ENCODE results near the gene ZNF441.
"Not testable (repeated sequence)": the region's sequence is repeated elsewhere in the genome, so short reads cannot be mapped to it uniquely, and the experiment has no call there.

The ZNF441 gene

DNA sequence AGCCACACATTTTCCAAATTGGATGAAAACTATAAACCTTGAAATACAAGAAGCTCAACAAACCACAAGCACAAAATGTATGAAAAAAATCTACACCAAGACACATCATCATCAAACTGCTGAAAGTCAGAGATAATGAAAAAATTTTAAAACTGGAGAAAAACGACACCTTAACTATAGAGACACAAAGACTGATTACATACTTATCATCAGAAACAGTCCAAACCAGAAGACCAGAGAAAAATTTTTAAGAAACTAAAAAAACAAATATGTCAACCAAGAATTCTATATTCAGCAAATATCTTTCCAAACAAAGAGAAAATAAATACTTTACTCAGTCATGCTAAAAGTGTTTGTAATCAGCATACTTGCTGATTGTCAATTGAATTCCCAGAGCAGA is 19.5 kb upstream of the ZNF441 start:
- Histone ChIP-seq H3K27me3 (ENCODE audit: control insufficient read depth, insufficient read depth, low read length) (no peaks in the 10 kb centered on the region), H3K27ac (ENCODE audit: low read length) (no peak overlapping the region), H3K4me3 (ENCODE audit: low read length) (no peak overlapping the region), H3K9me3 (ENCODE audit: control insufficient read depth, insufficient read depth, low read length) (no peaks in the 10 kb centered on the region), H3K4me1 (ENCODE audit: control insufficient read depth, insufficient read depth, low read length) (no peaks in the 10 kb centered on the region), H3K36me3 (ENCODE audit: control insufficient read depth, insufficient read depth, low read length) (no peaks in the 10 kb centered on the region)
- WGBS (ENCODE audit: insufficient coverage, insufficient read length) = no CpG with 5 or more reads among the region's 1 CpG
- DNase-seq (ENCODE audit: low read depth, low spot score) = no peak

GRCh38 chr19:11749751-11750150 is 17.0 kb upstream of the ZNF441 start:
- Histone ChIP-seq H3K4me1 (ENCODE audit: control insufficient read depth, insufficient read depth, low read length) (no peaks in the 10 kb centered on the region), H3K27ac (ENCODE audit: low read length) (no peak overlapping the region), H3K4me3 (ENCODE audit: low read length) (no peak overlapping the region), H3K27me3 (ENCODE audit: control insufficient read depth, insufficient read depth, low read length) (no peaks in the 10 kb centered on the region), H3K36me3 (ENCODE audit: control insufficient read depth, insufficient read depth, low read length) (no peaks in the 10 kb centered on the region), H3K9me3 (ENCODE audit: control insufficient read depth, insufficient read depth, low read length) (no peaks in the 10 kb centered on the region)
- WGBS (ENCODE audit: insufficient coverage, insufficient read length) = no CpG with 5 or more reads among the region's 2 CpGs
- no peak for DNase-seq (ENCODE audit: low read depth, low spot score)

DNA sequence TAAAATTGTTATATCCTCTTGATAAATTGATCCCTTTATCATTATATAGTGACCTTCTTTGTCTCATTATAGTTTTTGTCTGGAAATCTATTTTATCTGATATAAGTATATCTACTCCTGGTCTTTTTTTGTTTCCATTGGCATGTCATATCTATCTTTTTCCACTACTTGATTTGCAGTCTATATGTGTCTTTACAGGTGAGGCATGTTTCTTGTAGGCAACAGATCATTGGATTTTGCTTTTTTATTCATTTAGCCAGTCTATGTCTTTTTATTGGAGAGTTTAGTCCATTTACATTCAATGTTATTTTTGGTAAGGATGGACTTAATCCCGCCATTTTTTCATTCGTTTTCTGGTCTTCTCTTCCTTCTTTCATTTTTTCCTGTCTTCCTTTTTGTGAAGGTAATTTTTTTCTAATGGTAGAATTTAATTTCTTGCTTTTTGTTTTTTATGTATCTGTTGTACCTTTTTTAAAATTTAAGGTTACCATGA is 14.5 kb upstream of the ZNF441 start:
- Histone ChIP-seq H3K27ac (ENCODE audit: low read length) (no peak overlapping the region), H3K27me3 (ENCODE audit: control insufficient read depth, insufficient read depth, low read length) (no peaks in the 10 kb centered on the region), H3K36me3 (ENCODE audit: control insufficient read depth, insufficient read depth, low read length) (no peaks in the 10 kb centered on the region), H3K9me3 (ENCODE audit: control insufficient read depth, insufficient read depth, low read length) (no peaks in the 10 kb centered on the region; the same call in 1 of the 2 replicates), H3K4me3 (ENCODE audit: low read length) (no peak overlapping the region), H3K4me1 (ENCODE audit: control insufficient read depth, insufficient read depth, low read length) (no peaks in the 10 kb centered on the region)
- no peak for DNase-seq (ENCODE audit: low read depth, low spot score)
- WGBS (ENCODE audit: insufficient coverage, insufficient read length) = no CpG with 5 or more reads among the region's 2 CpGs

GRCh38 chr19:11754663-11755062 is 12.1 kb upstream of the ZNF441 start:
- Histone ChIP-seq H3K4me3 (ENCODE audit: low read length) (no peak overlapping the region), H3K27me3 (ENCODE audit: control insufficient read depth, insufficient read depth, low read length) (no peaks in the 10 kb centered on the region), H3K9me3 (ENCODE audit: control insufficient read depth, insufficient read depth, low read length) (no peaks in the 10 kb centered on the region; the same call in 1 of the 2 replicates), H3K36me3 (ENCODE audit: control insufficient read depth, insufficient read depth, low read length) (no peaks in the 10 kb centered on the region), H3K27ac (ENCODE audit: low read length) (no peak overlapping the region), H3K4me1 (ENCODE audit: control insufficient read depth, insufficient read depth, low read length) (no peaks in the 10 kb centered on the region)
- WGBS (ENCODE audit: insufficient coverage, insufficient read length) = no CpG with 5 or more reads among the region's 4 CpGs
- DNase-seq (ENCODE audit: low read depth, low spot score) = no peak

DNA sequence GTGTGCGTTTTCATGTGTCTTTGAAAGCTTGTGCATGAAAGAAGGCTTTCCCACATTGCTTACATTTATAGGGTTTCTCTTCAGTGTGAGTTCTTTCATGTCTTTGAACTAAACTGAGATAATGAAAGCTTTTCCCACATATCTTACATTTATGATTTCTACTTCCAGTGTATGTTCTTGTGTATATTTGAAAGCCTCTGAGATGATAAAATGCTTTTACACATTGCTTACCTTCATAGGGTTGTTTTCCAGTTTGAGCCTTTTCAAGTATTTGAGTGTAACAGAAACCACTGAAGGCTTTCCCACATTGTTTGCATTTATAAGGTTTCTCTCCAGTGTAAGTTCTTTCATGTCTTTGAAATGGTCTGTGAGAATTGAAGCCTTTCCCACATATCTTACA is 9.8 kb upstream of the ZNF441 start:
- no CpG with 5 or more reads among the region's 1 CpG for WGBS (ENCODE audit: insufficient coverage, insufficient read length)
- Histone ChIP-seq H3K9me3 (ENCODE audit: control insufficient read depth, insufficient read depth, low read length) (no peaks in the 10 kb centered on the region; the same call in 1 of the 2 replicates), H3K27me3 (ENCODE audit: control insufficient read depth, insufficient read depth, low read length) (no peaks in the 10 kb centered on the region), H3K4me3 (ENCODE audit: low read length) (no peak overlapping the region), H3K36me3 (ENCODE audit: control insufficient read depth, insufficient read depth, low read length) (no peaks in the 10 kb centered on the region), H3K4me1 (ENCODE audit: control insufficient read depth, insufficient read depth, low read length) (no peaks in the 10 kb centered on the region), H3K27ac (ENCODE audit: low read length) (no peak overlapping the region)
- no peak for DNase-seq (ENCODE audit: low read depth, low spot score)

- WGBS (ENCODE audit: insufficient coverage, insufficient read length) = no CpG with 5 or more reads among the region's 7 CpGs
- Histone ChIP-seq H3K27me3 (ENCODE audit: control insufficient read depth, insufficient read depth, low read length) (no peaks in the 10 kb centered on the region), H3K9me3 (ENCODE audit: control insufficient read depth, insufficient read depth, low read length) (no peaks in the 10 kb centered on the region; the same call in 1 of the 2 replicates), H3K4me3 (ENCODE audit: low read length) (no peak overlapping the region), H3K4me1 (ENCODE audit: control insufficient read depth, insufficient read depth, low read length) (no peaks in the 10 kb centered on the region), H3K27ac (ENCODE audit: low read length) (no peak overlapping the region), H3K36me3 (ENCODE audit: control insufficient read depth, insufficient read depth, low read length) (no peaks in the 10 kb centered on the region)
- no peak for DNase-seq (ENCODE audit: low read depth, low spot score)
These were observed 7.0 kb upstream of the ZNF441 start for GRCh38 chr19:11759805-11760204.

GRCh38 chr19:11763117-11763516 is 3.7 kb upstream of the ZNF441 start:
- H3K4me3 ChIP-seq (ENCODE audit: low read length) = no peak overlapping the region
- no peak overlapping the region for H3K27ac ChIP-seq (ENCODE audit: low read length)
- peaks cover 7% of the 10 kb centered on the region; the same call in 1 of the 2 replicates for H3K27me3 ChIP-seq (ENCODE audit: control insufficient read depth, insufficient read depth, low read length)
- H3K9me3 ChIP-seq (ENCODE audit: control insufficient read depth, insufficient read depth, low read length) = no peaks in the 10 kb centered on the region
- no CpG with 5 or more reads among the region's 3 CpGs for WGBS (ENCODE audit: insufficient coverage, insufficient read length)
- H3K36me3 ChIP-seq (ENCODE audit: control insufficient read depth, insufficient read depth, low read length) = no peaks in the 10 kb centered on the region
- no peak for DNase-seq (ENCODE audit: low read depth, low spot score)
- H3K4me1 ChIP-seq (ENCODE audit: control insufficient read depth, insufficient read depth, low read length) = no peaks in the 10 kb centered on the region

GRCh38 chr19:11763611-11764010 is 3.2 kb upstream of the ZNF441 start:
- no peaks in the 10 kb centered on the region for H3K4me1 ChIP-seq (ENCODE audit: control insufficient read depth, insufficient read depth, low read length)
- WGBS (ENCODE audit: insufficient coverage, insufficient read length) = no CpG with 5 or more reads among the region's 1 CpG
- H3K27ac ChIP-seq (ENCODE audit: low read length) = no peak overlapping the region
- H3K9me3 ChIP-seq (ENCODE audit: control insufficient read depth, insufficient read depth, low read length) = no peaks in the 10 kb centered on the region
- no peak for DNase-seq (ENCODE audit: low read depth, low spot score)
- H3K4me3 ChIP-seq (ENCODE audit: low read length) = no peak overlapping the region
- H3K27me3 ChIP-seq (ENCODE audit: control insufficient read depth, insufficient read depth, low read length) = peaks cover 10% of the 10 kb centered on the region; the same call in 1 of the 2 replicates
- H3K36me3 ChIP-seq (ENCODE audit: control insufficient read depth, insufficient read depth, low read length) = no peaks in the 10 kb centered on the region

- no peaks in the 10 kb centered on the region for H3K4me1 ChIP-seq (ENCODE audit: control insufficient read depth, insufficient read depth, low read length)
- no peak for DNase-seq (ENCODE audit: low read depth, low spot score)
- no peaks in the 10 kb centered on the region for H3K9me3 ChIP-seq (ENCODE audit: control insufficient read depth, insufficient read depth, low read length)
- H3K27me3 ChIP-seq (ENCODE audit: control insufficient read depth, insufficient read depth, low read length) = peaks cover 10% of the 10 kb centered on the region; the same call in 1 of the 2 replicates
- whole genome bisulfite sequencing (ENCODE audit: insufficient coverage, insufficient read length) = no CpG with 5 or more reads among the region's 20 CpGs
- no peak overlapping the region for H3K27ac ChIP-seq (ENCODE audit: low read length)
- H3K4me3 ChIP-seq (ENCODE audit: low read length) = peak overlapping the region; percentile 67; the same call in 1 of the 2 replicates
- H3K36me3 ChIP-seq (ENCODE audit: control insufficient read depth, insufficient read depth, low read length) = no peaks in the 10 kb centered on the region
These were observed 883 bp downstream of the ZNF441 start for GRCh38 chr19:11767633-11768133.

DNA sequence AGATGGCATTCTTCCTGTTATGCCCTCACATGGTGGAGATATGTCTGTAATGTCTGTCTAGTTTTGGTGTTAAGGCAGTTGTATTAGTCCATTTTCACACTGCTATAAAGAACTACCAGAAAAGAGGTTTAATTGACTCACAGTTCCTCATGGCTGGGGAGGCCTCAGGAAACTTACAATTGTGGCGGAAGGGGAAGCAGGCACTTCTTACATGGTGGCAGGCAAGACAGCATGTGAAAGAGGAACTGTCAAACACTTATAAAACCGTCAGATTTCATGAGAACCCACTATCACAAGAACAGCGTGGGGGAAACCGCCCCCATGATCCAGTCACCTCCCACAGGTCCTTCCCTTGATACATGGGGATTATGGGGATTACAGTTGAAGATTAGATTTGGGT is 3.2 kb downstream of the ZNF441 start:
- Histone ChIP-seq H3K27ac (ENCODE audit: low read length) (no peak overlapping the region), H3K36me3 (ENCODE audit: control insufficient read depth, insufficient read depth, low read length) (no peaks in the 10 kb centered on the region), H3K4me3 (ENCODE audit: low read length) (no peak overlapping the region), H3K9me3 (ENCODE audit: control insufficient read depth, insufficient read depth, low read length) (no peaks in the 10 kb centered on the region), H3K27me3 (ENCODE audit: control insufficient read depth, insufficient read depth, low read length) (peaks cover 10% of the 10 kb centered on the region; the same call in 1 of the 2 replicates), H3K4me1 (ENCODE audit: control insufficient read depth, insufficient read depth, low read length) (no peaks in the 10 kb centered on the region)
- WGBS (ENCODE audit: insufficient coverage, insufficient read length) = no CpG with 5 or more reads among the region's 4 CpGs
- no peak for DNase-seq (ENCODE audit: low read depth, low spot score)

DNA sequence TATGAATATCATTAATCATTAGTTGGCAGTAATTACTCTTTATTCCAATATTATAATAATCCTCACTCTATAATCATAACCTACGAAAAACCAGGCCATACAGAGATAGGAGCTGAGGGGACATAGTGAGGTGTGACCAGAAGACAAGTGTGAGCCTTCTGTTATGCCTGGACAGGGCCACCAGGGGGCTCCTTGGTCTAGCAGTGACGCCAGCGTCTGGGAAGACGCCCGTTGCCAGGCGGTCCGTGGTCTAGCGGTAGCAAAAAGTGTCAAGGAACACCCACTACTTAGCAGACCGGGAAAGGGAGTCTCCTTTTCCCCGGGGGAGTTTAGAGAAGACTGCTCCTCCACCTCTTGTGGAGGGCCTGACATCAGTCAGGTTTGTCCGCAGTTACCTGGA is 4.7 kb downstream of the ZNF441 start:
- WGBS (ENCODE audit: insufficient coverage, insufficient read length) = no CpG with 5 or more reads among the region's 11 CpGs
- H3K27me3 ChIP-seq (ENCODE audit: control insufficient read depth, insufficient read depth, low read length) = peaks cover 10% of the 10 kb centered on the region; the same call in 1 of the 2 replicates
- not testable (repeated sequence) for H3K4me3 ChIP-seq (ENCODE audit: low read length); DNase-seq (ENCODE audit: low read depth, low spot score); H3K4me1 ChIP-seq (ENCODE audit: control insufficient read depth, insufficient read depth, low read length); H3K36me3 ChIP-seq (ENCODE audit: control insufficient read depth, insufficient read depth, low read length); H3K27ac ChIP-seq (ENCODE audit: low read length); H3K9me3 ChIP-seq (ENCODE audit: control insufficient read depth, insufficient read depth, low read length)

All from iPS DF 6.9 (cell line).